ENCODE data around the gene B2M. TPM values are rescaled to one million over a fixed set of nuclear protein-coding genes. Genes with fewer than 3 reads are reported as not detected.

Gene B2M
- total and polyA plus RNA-seq, 2 experiments from 2014 or later = 167 to 180 TPM

DNA sequence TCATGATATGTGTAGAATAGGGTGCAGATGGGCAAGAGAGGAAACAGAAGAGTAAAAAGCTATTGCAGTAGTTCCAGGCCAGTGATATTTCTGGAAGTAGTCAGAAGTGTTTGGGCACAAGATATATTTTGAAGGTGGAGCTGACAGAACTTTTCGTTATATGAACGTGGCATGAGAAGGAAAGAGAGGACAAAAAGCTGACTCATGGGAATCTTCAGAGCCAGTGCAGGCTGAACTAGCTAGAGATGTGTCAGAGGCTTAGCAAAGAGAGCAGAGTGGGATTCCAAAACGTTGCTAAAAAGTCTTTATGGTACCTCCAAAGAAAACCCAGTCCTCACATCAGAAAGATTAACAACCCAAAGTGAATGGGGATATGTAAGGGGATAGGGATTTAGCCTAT lies 53.7 kb downstream of the B2M start (continued):
- TF ChIP-seq EZH2phosphoT487 (IDR thresholded peaks at IDR 0.05; ENCODE audit: unreplicated experiment) (no peak), CREB1 (CRISPR knock-in tag; IDR thresholded peaks at IDR 0.05; ENCODE audit: low read depth) (no peak), POLR2AphosphoS5 (IDR thresholded peaks at IDR 0.05; ENCODE audit: low read depth) (no peak), NANOG (IDR thresholded peaks at IDR 0.05; ENCODE audit: borderline replicate concordance) (no peak)

Small RNA genes within 50 kb of the gene (small RNA-seq; reads per million reads assigned to genes)
- gene RF00019 (ENCODE audit: low replicate concordance) = not detected

Other genes starting within 250 kb of the B2M start
- gene EIF3J, start 174.4 kb upstream of the B2M start, total RNA-seq (2014; rRNA removed; shearing (Covaris generic)) = 58.8 and 62.7 TPM in 2 replicates
- gene EIF3J, start 174.4 kb upstream of the B2M start, polyA plus RNA-seq (2016; fragmentation: Nextera tagmentation; extraction: Ambion mirVana) = 63.8 and 66.6 TPM in 2 replicates
- gene SPG11, start 47.9 kb upstream of the B2M start, total RNA-seq (2014; rRNA removed; shearing (Covaris generic)) = 35.7 and 42.2 TPM in 2 replicates
- gene SPG11, start 47.9 kb upstream of the B2M start, polyA plus RNA-seq (2016; fragmentation: Nextera tagmentation; extraction: Ambion mirVana) = 23.3 and 23.9 TPM in 2 replicates
- gene PATL2, start 194 bp upstream of the B2M start, total RNA-seq (2014; rRNA removed; shearing (Covaris generic)) = 0.35 TPM in 1 of 2 replicates, not detected in the other
- 0.10 and 0.19 TPM in 2 replicates for gene PATL2, start 194 bp upstream of the B2M start, polyA plus RNA-seq (2016; fragmentation: Nextera tagmentation; extraction: Ambion mirVana)
- 7.0 and 8.3 TPM in 2 replicates for gene TRIM69, start 25.0 kb downstream of the B2M start, total RNA-seq (2014; rRNA removed; shearing (Covaris generic))
- 3.5 and 4.3 TPM in 2 replicates for gene TRIM69, start 25.0 kb downstream of the B2M start, polyA plus RNA-seq (2016; fragmentation: Nextera tagmentation; extraction: Ambion mirVana)
- not detected in 2 replicates for gene TERB2, start 245.2 kb downstream of the B2M start, total RNA-seq (2014; rRNA removed; shearing (Covaris generic))
- not detected in 2 replicates for gene TERB2, start 245.2 kb downstream of the B2M start, polyA plus RNA-seq (2016; fragmentation: Nextera tagmentation; extraction: Ambion mirVana)